Brain microvascular endothelial cell (primary cell): ENCODE results near the gene SOX8.

Source experiments
- DNase-seq: peaks from one replicate; pipeline ENCODE4 v3.0.0-alpha.2; 2020
- H3K27ac ChIP-seq: fragments of 250-450 bp; sonication (Bioruptor Pico); 2 replicates; pipeline ENCODE4 v1.5.1; 2020; ENCODE audit warnings: mild to moderate bottlenecking, moderate library complexity
- H3K27me3 ChIP-seq: fragments of 250-450 bp; sonication (Bioruptor Pico); replicated peaks from 2 replicates; pipeline ENCODE4 v1.5.1; 2020; ENCODE audit warnings: mild to moderate bottlenecking
- H3K36me3 ChIP-seq: fragments of 250-450 bp; sonication (Bioruptor Pico); replicated peaks from 2 replicates; pipeline ENCODE4 v1.5.1; 2020; ENCODE audit warnings: mild to moderate bottlenecking
- H3K4me3 ChIP-seq: 2 replicates; pipeline ENCODE4 v1.5.1; 2011; ENCODE audit warnings: low read depth, mild to moderate bottlenecking, control low read depth, low read length, moderate library complexity
- CTCF ChIP-seq: IDR thresholded peaks from 2 replicates; pipeline ENCODE4 v1.5.1; 2011; ENCODE audit warnings: low read depth, mild to moderate bottlenecking, moderate library complexity, low read length, control low read depth, inconsistent platforms; ENCODE audit errors: missing control alignments
- in situ Hi-C: cut with HindIII; loops from 2 replicates; pipeline ENCODE4 v1.10.0; 2017; ENCODE audit warnings: low sequenced_read_pairs, low pct_ligation_motif_present

Gene SOX8

GRCh38 chr16:988471-989353, 7.1 kb downstream of the SOX8 start:
- no peaks in the 10 kb centered on the region for H3K36me3 ChIP-seq
- no peak for DNase-seq
- in situ Hi-C loops, result loop anchor here (25.0 kb wide), 2 partner anchors 151 to 276 kb away; partner anchors contain the start of genes ANTKMT, FBXL16 and METRN
- no peak overlapping the region for H3K4me3 ChIP-seq
- H3K27ac ChIP-seq, result no peak overlapping the region
- TF ChIP-seq CTCF, result no peak
- H3K27me3 ChIP-seq, result peaks cover 14% of the 10 kb centered on the region

- no peaks in the 10 kb centered on the region for H3K36me3 ChIP-seq
- no peak overlapping the region for H3K4me3 ChIP-seq
- no peak for DNase-seq
- H3K27ac ChIP-seq, result no peak overlapping the region
- in situ Hi-C loops, result loop anchor here (25.0 kb wide), 2 partner anchors 152 to 277 kb away; partner anchors contain the start of genes ANTKMT, FBXL16 and METRN
- TF ChIP-seq CTCF, result no peak
- peaks cover 10% of the 10 kb centered on the region for H3K27me3 ChIP-seq
These were observed 7.8 kb downstream of the SOX8 start for GRCh38 chr16:989354-989814.

- Histone ChIP-seq H3K27me3 (peaks cover 4% of the 10 kb centered on the region), H3K27ac (no peak overlapping the region), H3K36me3 (no peaks in the 10 kb centered on the region), H3K4me3 (no peak overlapping the region)
- no peak for TF ChIP-seq CTCF
- in situ Hi-C loops, result loop anchor here (25.0 kb wide), 2 partner anchors 153 to 278 kb away; partner anchors contain the start of genes ANTKMT, FBXL16 and METRN
- no peak for DNase-seq
These were observed 9.1 kb downstream of the SOX8 start for GRCh38 chr16:990516-991291.

GRCh38 chr16:991345-991744, 9.8 kb downstream of the SOX8 start:
- in situ Hi-C loops, result loop anchor here (25.0 kb wide), 2 partner anchors 154 to 279 kb away; partner anchors contain the start of genes ANTKMT, FBXL16 and METRN
- no peak overlapping the region for H3K27ac ChIP-seq
- TF ChIP-seq CTCF, result no peak
- DNase-seq, result no peak
- no peak overlapping the region for H3K4me3 ChIP-seq
- peaks cover under 1% of the 10 kb centered on the region for H3K27me3 ChIP-seq
- H3K36me3 ChIP-seq, result no peaks in the 10 kb centered on the region

- no peak for TF ChIP-seq CTCF
- no peak overlapping the region for H3K4me3 ChIP-seq
- H3K27ac ChIP-seq, result no peak overlapping the region
- DNase-seq, result no peak
- in situ Hi-C loops, result loop anchor here (25.0 kb wide), 2 partner anchors 154 to 279 kb away; partner anchors contain the start of genes ANTKMT, FBXL16 and METRN
- H3K27me3 ChIP-seq, result no peaks in the 10 kb centered on the region
- no peaks in the 10 kb centered on the region for H3K36me3 ChIP-seq
These were observed 10.2 kb downstream of the SOX8 start for GRCh38 chr16:991773-992172.
